ENCODE results near the gene MGME1.

GRCh38 chr20:18031050-18031449 is 62.2 kb downstream of the MGME1 start:
- TF ChIP-seq FLYWCH1 (CRISPR knock-in tag; IDR thresholded peaks at IDR 0.05) (no peak), CTCF (CRISPR knock-in tag; IDR thresholded peaks at IDR 0.05) (no peak), YY1 (IDR thresholded peaks at IDR 0.05; ENCODE audit: insufficient read depth, insufficient replicate concordance, low read depth, low read length) (no peak), EZH2 (conservative IDR thresholded peaks at IDR 0.05; ENCODE audit: low read depth, low read length) (no peak), RNF2 (conservative IDR thresholded peaks at IDR 0.05; ENCODE audit: low read depth) (no peak), HNRNPUL1 (IDR thresholded peaks at IDR 0.05; ENCODE audit: low read depth, low read length) (no peak), EP300 (IDR thresholded peaks at IDR 0.05; ENCODE audit: low read depth in 2 of 2, low read length in 2 of 2) (no peak), EP300 (CRISPR knock-in tag; IDR thresholded peaks at IDR 0.05; ENCODE audit: borderline replicate concordance) (no peak)

All from HepG2 (cell line).